GM12874 (cell line): ENCODE data around the gene TRAPPC14.

Source experiments
- CTCF ChIP-seq: IDR thresholded peaks from 2 replicates; pipeline ENCODE4 v1.5.1; 2011; ENCODE audit warnings: low read depth, mild to moderate bottlenecking, control low read depth, low read length, moderate library complexity; ENCODE audit not compliant: insufficient read depth

The TRAPPC14 gene

GRCh38 chr7:100190048-100190711 lies 31.7 kb upstream of the TRAPPC14 start:
- TF ChIP-seq CTCF, result peak; percentile 35; the same call in 1 of the 2 replicates

- no peak for TF ChIP-seq CTCF
These were observed 30.5 kb upstream of the TRAPPC14 start for GRCh38 chr7:100189061-100189460.

GRCh38 chr7:100185726-100186125 lies 27.2 kb upstream of the TRAPPC14 start:
- no peak for TF ChIP-seq CTCF

- TF ChIP-seq CTCF, result no peak
These were observed 18.8 kb upstream of the TRAPPC14 start, which contains the start of the genes GPC2 and STAG3 for GRCh38 chr7:100177045-100178001. Gene GPC2 (minus strand): TSS chr7:100177381. CDS start chr7:100177199, 182 bp downstream. Gene STAG3 (plus strand): TSS chr7:100177918. CDS start chr7:100180557, 2,639 bp downstream.

GRCh38 chr7:100176096-100177044 lies 17.8 kb upstream of the TRAPPC14 start:
- TF ChIP-seq CTCF, result no peak

GRCh38 chr7:100175296-100175935 lies 16.9 kb upstream of the TRAPPC14 start:
- no peak for TF ChIP-seq CTCF
